ENCODE results near the gene FITM1.

The FITM1 gene

DNA sequence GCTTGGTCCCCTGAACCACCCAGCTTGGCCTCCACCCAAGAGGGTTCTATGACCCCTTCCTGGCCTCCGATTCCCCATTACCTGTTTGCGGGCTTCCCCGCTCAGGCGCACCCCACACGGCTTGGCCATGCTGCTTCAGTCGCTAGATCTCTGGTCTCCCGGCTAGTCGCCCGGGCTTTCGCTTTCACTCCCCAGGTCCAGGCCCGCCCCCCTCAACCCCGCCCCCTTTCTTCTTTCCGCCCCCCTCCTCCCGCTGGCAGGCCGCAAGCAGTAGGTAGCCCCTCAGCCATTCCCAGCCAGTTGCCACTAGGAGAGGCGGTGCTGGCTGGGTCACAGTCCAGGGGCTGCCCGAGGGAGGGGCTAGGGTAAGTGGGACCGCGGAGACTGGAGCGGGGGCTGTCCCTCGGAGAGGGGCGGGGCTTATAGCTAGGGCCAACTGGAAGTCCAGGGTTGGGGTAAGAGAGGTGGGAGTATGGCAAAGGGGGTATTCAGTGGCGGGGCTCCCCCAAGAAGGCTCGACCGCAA lies 16.1 kb downstream of the FITM1 start, which contains the start of gene PSME2:
TSS of gene PSME2 (minus strand) at position 158 of the 525 bp plus-strand sequence. CDS start at position 129, 29 bp downstream.
- no peak for TF ChIP-seq CTCF (IDR thresholded peaks at IDR 0.05; ENCODE audit: extremely low read depth, missing control alignments)
- peak; percentile 97 for DNase-seq (ENCODE audit: low spot score)

DNA sequence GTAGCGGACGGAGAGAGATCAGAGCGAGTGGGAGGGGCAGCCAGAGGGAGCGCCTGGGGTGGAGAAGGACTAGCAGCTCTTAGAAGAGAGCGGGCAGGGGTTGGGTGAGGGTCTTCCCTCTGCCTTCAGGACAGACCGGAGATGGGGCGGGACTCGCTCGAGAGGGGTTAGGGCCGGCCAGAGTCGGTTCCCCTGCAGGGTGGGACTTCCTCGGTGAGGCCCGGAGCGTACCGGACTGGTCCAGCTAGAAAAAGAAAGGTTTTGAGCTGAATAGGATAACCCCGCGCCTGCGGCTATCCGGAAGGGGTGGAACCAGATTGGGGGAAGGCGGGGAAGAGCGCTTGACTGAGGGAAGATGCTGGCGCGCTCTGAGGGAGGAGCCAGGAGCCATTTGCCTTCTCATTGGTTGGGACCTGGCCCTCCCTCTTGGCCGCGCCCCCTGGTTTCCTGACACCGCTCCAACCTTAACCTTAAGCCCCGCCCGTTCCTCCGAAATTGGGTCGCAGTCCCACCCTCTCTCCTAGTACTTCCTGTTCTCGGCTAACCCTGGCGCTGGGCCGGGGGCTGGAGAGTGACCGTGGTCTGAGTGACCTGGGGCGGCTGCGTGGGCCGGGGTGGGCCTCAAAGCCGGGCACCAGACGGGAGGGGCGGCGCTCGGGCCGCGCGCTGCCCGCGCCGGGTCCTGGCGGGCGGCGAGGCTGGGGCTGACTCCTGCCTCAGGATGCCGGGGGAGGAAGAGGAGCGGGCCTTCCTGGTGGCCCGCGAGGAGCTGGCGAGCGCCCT lies 16.7 kb downstream of the FITM1 start, which contains the start of gene RNF31:
TSS of gene RNF31 (plus strand) at position 521 of the 783 bp plus-strand sequence. CDS start at position 722, 201 bp downstream.
- no peak for TF ChIP-seq CTCF (IDR thresholded peaks at IDR 0.05; ENCODE audit: extremely low read depth, missing control alignments)
- DNase-seq (ENCODE audit: low spot score), result peak; percentile 98

GRCh38 chr14:24147761-24148428 lies 17.4 kb downstream of the FITM1 start:
- no peak for TF ChIP-seq CTCF (IDR thresholded peaks at IDR 0.05; ENCODE audit: extremely low read depth, missing control alignments)
- no peak for DNase-seq (ENCODE audit: low spot score)

GRCh38 chr14:24149302-24149969 lies 19.0 kb downstream of the FITM1 start:
- TF ChIP-seq CTCF (IDR thresholded peaks at IDR 0.05; ENCODE audit: extremely low read depth, missing control alignments), result no peak
- no peak for DNase-seq (ENCODE audit: low spot score)

- DNase-seq (ENCODE audit: low spot score), result no peak
- TF ChIP-seq CTCF (IDR thresholded peaks at IDR 0.05; ENCODE audit: extremely low read depth, missing control alignments), result no peak
Measured at GRCh38 chr14:24150061-24150460, 19.6 kb downstream of the FITM1 start.

- DNase-seq (ENCODE audit: low spot score), result no peak
- no peak for TF ChIP-seq CTCF (IDR thresholded peaks at IDR 0.05; ENCODE audit: extremely low read depth, missing control alignments)
Measured at GRCh38 chr14:24150567-24150966, 20.1 kb downstream of the FITM1 start.
